Measurements from ENCODE around the gene ME3. TPM values are rescaled to one million over a fixed set of nuclear protein-coding genes. Genes with fewer than 3 reads are reported as not detected.

Gene ME3
- total and polyA plus RNA-seq, 2 donors (not counting 1 experiment from before 2014, with no cell fraction given), result 8.8 to 50.7 TPM

DNA sequence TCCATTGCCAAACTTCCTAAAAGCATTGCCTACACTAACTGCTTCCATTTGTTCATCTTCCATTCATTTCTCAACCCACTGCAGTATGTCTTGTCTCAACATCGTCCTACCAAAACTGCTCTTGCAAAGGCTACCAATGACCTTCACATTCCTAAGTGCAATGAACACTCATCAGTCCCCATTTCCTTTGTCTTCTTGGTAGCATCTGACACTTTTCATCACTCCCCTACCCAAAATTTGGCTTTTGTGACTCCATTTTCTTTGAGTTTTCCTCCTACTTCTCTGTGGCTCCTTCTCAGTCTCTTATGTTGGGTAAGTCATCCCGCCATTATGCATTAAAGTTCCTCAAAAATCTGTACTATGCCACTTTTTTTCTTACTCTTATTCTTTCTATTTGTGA is 162.3 kb downstream of the ME3 start:
- H4K20me1 ChIP-seq (ENCODE audit: control insufficient read depth, extremely low read depth, insufficient read depth, low read length), result no peaks in the 10 kb centered on the region
- H3K27ac ChIP-seq (ENCODE audit: insufficient read depth, low read length), result no peak overlapping the region
- H3K79me2 ChIP-seq (ENCODE audit: control insufficient read depth, insufficient read depth, low read length), result no peaks in the 10 kb centered on the region
- H3K4me2 ChIP-seq (ENCODE audit: extremely low read depth, insufficient read depth, low read length), result no peak overlapping the region
- H3K9me3 ChIP-seq (ENCODE audit: control insufficient read depth, insufficient read depth, low read depth, low read length), result no peaks in the 10 kb centered on the region
- TF ChIP-seq EZH2 (IDR thresholded peaks at IDR 0.05; ENCODE audit: low read length, missing control alignments), result no peak
- TF ChIP-seq, protein P1, sequence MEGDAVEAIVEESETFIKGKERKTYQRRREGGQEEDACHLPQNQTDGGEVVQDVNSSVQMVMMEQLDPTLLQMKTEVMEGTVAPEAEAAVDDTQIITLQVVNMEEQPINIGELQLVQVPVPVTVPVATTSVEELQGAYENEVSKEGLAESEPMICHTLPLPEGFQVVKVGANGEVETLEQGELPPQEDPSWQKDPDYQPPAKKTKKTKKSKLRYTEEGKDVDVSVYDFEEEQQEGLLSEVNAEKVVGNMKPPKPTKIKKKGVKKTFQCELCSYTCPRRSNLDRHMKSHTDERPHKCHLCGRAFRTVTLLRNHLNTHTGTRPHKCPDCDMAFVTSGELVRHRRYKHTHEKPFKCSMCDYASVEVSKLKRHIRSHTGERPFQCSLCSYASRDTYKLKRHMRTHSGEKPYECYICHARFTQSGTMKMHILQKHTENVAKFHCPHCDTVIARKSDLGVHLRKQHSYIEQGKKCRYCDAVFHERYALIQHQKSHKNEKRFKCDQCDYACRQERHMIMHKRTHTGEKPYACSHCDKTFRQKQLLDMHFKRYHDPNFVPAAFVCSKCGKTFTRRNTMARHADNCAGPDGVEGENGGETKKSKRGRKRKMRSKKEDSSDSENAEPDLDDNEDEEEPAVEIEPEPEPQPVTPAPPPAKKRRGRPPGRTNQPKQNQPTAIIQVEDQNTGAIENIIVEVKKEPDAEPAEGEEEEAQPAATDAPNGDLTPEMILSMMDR (conservative IDR thresholded peaks at IDR 0.05 in 1 of 2, IDR thresholded peaks at IDR 0.05 in 1 of 2; ENCODE audit: low read depth in 1 of 2, low read length in 2 of 2), result no peak
- no peaks in the 10 kb centered on the region for H3K27me3 ChIP-seq (ENCODE audit: control insufficient read depth, insufficient read depth, low read length)
- no peaks in the 10 kb centered on the region for H3K36me3 ChIP-seq (ENCODE audit: control insufficient read depth, insufficient read depth, low read length)
- H2AFZ ChIP-seq (ENCODE audit: low read length), result no peak overlapping the region
- no peak overlapping the region for H3K4me3 ChIP-seq (replicated peaks in 1 of 4; ENCODE audit: control extremely low read depth in 1 of 4, insufficient read depth in 1 of 4, low read depth in 3 of 4, low read length in 4 of 4)
- DNase-seq (ENCODE audit: low read depth in 2 of 2), result no peak
- H3K9ac ChIP-seq (ENCODE audit: insufficient read depth, low read length), result no peak overlapping the region
- H3K4me1 ChIP-seq (ENCODE audit: control insufficient read depth, extremely low read depth, insufficient read depth, low read length), result peaks cover 4% of the 10 kb centered on the region

DNA sequence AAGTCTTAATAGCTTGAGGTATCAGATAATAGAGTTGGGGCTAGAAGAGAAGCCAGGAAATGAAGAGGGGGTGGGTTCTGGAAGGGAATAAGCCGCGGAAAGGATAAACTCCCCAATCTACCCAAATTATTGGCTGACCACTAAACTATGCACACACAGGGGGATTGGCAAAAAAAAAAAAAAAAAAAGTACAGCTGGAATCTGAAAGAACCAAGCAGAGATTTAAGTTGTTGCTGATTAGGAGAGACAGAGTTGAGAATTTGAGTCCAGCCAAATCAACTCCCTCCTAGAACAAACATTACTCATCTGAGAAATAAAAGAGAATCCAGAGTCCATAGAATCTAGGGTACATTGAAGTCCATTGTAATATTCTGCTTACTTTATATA is 162.8 kb downstream of the ME3 start:
- TF ChIP-seq, protein P1 (conservative IDR thresholded peaks at IDR 0.05 in 1 of 2, IDR thresholded peaks at IDR 0.05 in 1 of 2; ENCODE audit: low read depth in 1 of 2, low read length in 2 of 2), result no peak
- no peak for TF ChIP-seq EZH2 (IDR thresholded peaks at IDR 0.05; ENCODE audit: low read length, missing control alignments)
- no peak overlapping the region for H3K9ac ChIP-seq (ENCODE audit: insufficient read depth, low read length)

DNA sequence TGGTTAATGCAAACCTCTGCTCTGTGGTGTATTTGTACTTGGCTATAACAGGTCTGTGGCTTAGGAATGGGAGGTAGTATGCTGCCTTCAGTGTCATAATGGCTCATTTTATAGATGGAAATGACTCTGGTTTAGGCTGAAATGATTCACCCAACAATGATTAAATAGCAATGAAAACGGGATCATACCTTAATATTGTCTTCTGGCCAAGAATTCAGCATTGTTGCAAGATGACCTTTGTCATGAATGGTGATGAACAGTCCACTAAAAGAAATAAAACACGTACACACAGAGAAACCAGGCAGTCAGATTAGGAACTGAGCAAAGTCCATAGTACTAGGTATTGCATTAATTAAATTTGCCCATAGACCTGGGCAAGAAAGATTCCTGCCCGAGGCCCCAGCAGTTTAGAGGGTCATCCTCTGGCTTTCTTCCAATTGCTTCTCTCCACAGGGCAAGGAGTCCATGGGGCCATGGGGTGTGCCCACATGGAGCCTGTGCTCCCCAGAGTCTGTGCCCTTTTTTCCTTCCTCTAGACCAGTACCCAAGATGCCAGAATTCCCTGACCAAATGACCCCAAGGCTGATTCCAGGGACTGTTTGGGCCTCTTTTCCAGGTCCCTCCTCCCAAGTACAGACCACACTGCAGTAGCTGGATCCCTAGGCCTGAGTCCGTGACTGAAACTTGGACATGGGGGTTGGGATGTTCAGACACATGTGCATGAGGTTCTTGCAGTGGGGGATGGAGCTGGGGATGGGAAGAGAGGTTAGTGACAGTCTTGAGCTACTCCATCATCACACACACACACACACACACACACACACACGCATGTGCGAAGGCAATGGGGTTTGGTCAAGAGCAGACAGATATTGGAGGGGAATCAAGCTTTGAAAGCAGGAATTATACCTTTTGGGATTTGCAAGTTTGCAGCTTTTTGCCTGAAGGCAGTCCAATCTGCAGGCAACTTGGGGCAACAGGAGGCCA is 163.5 kb downstream of the ME3 start:
- H3K4me2 ChIP-seq (ENCODE audit: extremely low read depth, insufficient read depth, low read length), result no peak overlapping the region
- H4K20me1 ChIP-seq (ENCODE audit: control insufficient read depth, extremely low read depth, insufficient read depth, low read length), result no peaks in the 10 kb centered on the region
- peaks cover 4% of the 10 kb centered on the region for H3K4me1 ChIP-seq (ENCODE audit: control insufficient read depth, extremely low read depth, insufficient read depth, low read length)
- TF ChIP-seq EZH2 (IDR thresholded peaks at IDR 0.05; ENCODE audit: low read length, missing control alignments), result no peak
- TF ChIP-seq, protein P1 (conservative IDR thresholded peaks at IDR 0.05 in 1 of 2, IDR thresholded peaks at IDR 0.05 in 1 of 2; ENCODE audit: low read depth in 1 of 2, low read length in 2 of 2), result no peak
- H3K4me3 ChIP-seq (replicated peaks in 1 of 4; ENCODE audit: control extremely low read depth in 1 of 4, insufficient read depth in 1 of 4, low read depth in 3 of 4, low read length in 4 of 4), result no peak overlapping the region
- H3K79me2 ChIP-seq (ENCODE audit: control insufficient read depth, insufficient read depth, low read length), result no peaks in the 10 kb centered on the region
- no peaks in the 10 kb centered on the region for H3K27me3 ChIP-seq (ENCODE audit: control insufficient read depth, insufficient read depth, low read length)
- no peaks in the 10 kb centered on the region for H3K36me3 ChIP-seq (ENCODE audit: control insufficient read depth, insufficient read depth, low read length)
- H3K9ac ChIP-seq (ENCODE audit: insufficient read depth, low read length), result no peak overlapping the region
- H2AFZ ChIP-seq (ENCODE audit: low read length), result no peak overlapping the region
- H3K27ac ChIP-seq (ENCODE audit: insufficient read depth, low read length), result no peak overlapping the region
- DNase-seq (ENCODE audit: low read depth in 2 of 2), result peak in 1 of 2 donors; percentile 50
- H3K9me3 ChIP-seq (ENCODE audit: control insufficient read depth, insufficient read depth, low read depth, low read length), result no peaks in the 10 kb centered on the region

More for the DNA sequence above, 162.8 kb downstream of the ME3 start:
- Histone ChIP-seq H3K79me2 (ENCODE audit: control insufficient read depth, insufficient read depth, low read length) (no peaks in the 10 kb centered on the region), H3K4me2 (ENCODE audit: extremely low read depth, insufficient read depth, low read length) (no peak overlapping the region), H3K27ac (ENCODE audit: insufficient read depth, low read length) (no peak overlapping the region), H4K20me1 (ENCODE audit: control insufficient read depth, extremely low read depth, insufficient read depth, low read length) (no peaks in the 10 kb centered on the region), H3K4me3 (replicated peaks in 1 of 4; ENCODE audit: control extremely low read depth in 1 of 4, insufficient read depth in 1 of 4, low read depth in 3 of 4, low read length in 4 of 4) (no peak overlapping the region), H3K9me3 (ENCODE audit: control insufficient read depth, insufficient read depth, low read depth, low read length) (no peaks in the 10 kb centered on the region), H2AFZ (ENCODE audit: low read length) (no peak overlapping the region), H3K36me3 (ENCODE audit: control insufficient read depth, insufficient read depth, low read length) (no peaks in the 10 kb centered on the region), H3K4me1 (ENCODE audit: control insufficient read depth, extremely low read depth, insufficient read depth, low read length) (peaks cover 4% of the 10 kb centered on the region), H3K27me3 (ENCODE audit: control insufficient read depth, insufficient read depth, low read length) (no peaks in the 10 kb centered on the region)
- peak in 1 of 2 donors; percentile 41 for DNase-seq (ENCODE audit: low read depth in 2 of 2)

Measured in fibroblast of lung (primary cell).